ENCODE data around the gene EGFL6. TPM values are rescaled to one million over a fixed set of nuclear protein-coding genes. Genes with fewer than 3 reads are reported as not detected.

Gene EGFL6
- total and polyA plus RNA-seq, 4 donors = 0.02 to 0.23 TPM; not detected in 2

- H3K36me3 ChIP-seq (ENCODE audit: control insufficient read depth in 4 of 4, insufficient read depth in 3 of 4, low read depth in 1 of 4, low read length in 3 of 4) = peaks cover 0 to 6% (median under 1%) of the 10 kb centered on the region in 4 donors
- peak; percentile 75 for TF ChIP-seq ATF3 (IDR thresholded peaks at IDR 0.05)
- TF ChIP-seq FOXA1 (IDR thresholded peaks at IDR 0.05) = no peak
- peak; percentile 71 for TF ChIP-seq TAF1 (conservative IDR thresholded peaks at IDR 0.05)
- peak; percentile 8 to 16 for TF ChIP-seq RAD21 (IDR thresholded peaks at IDR 0.05)
- peak in 1 of 2 donors; percentile 85 for TF ChIP-seq GABPA (IDR thresholded peaks at IDR 0.05 in 1 of 2, conservative IDR thresholded peaks at IDR 0.05 in 1 of 2)
- TF ChIP-seq, protein P1, sequence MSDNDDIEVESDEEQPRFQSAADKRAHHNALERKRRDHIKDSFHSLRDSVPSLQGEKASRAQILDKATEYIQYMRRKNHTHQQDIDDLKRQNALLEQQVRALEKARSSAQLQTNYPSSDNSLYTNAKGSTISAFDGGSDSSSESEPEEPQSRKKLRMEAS (IDR thresholded peaks at IDR 0.05) = peak; percentile 46
- TF ChIP-seq, protein P2, sequence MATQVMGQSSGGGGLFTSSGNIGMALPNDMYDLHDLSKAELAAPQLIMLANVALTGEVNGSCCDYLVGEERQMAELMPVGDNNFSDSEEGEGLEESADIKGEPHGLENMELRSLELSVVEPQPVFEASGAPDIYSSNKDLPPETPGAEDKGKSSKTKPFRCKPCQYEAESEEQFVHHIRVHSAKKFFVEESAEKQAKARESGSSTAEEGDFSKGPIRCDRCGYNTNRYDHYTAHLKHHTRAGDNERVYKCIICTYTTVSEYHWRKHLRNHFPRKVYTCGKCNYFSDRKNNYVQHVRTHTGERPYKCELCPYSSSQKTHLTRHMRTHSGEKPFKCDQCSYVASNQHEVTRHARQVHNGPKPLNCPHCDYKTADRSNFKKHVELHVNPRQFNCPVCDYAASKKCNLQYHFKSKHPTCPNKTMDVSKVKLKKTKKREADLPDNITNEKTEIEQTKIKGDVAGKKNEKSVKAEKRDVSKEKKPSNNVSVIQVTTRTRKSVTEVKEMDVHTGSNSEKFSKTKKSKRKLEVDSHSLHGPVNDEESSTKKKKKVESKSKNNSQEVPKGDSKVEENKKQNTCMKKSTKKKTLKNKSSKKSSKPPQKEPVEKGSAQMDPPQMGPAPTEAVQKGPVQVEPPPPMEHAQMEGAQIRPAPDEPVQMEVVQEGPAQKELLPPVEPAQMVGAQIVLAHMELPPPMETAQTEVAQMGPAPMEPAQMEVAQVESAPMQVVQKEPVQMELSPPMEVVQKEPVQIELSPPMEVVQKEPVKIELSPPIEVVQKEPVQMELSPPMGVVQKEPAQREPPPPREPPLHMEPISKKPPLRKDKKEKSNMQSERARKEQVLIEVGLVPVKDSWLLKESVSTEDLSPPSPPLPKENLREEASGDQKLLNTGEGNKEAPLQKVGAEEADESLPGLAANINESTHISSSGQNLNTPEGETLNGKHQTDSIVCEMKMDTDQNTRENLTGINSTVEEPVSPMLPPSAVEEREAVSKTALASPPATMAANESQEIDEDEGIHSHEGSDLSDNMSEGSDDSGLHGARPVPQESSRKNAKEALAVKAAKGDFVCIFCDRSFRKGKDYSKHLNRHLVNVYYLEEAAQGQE (IDR thresholded peaks at IDR 0.05) = peak; percentile 70
- no peak for TF ChIP-seq HNF4G (IDR thresholded peaks at IDR 0.05)
- TF ChIP-seq JUND (IDR thresholded peaks at IDR 0.05) = peak; percentile 96 to 97
- TF ChIP-seq YY1 (IDR thresholded peaks at IDR 0.05) = peak; percentile 97
- TF ChIP-seq NR2F2 (IDR thresholded peaks at IDR 0.05) = peak; percentile 28
- TF ChIP-seq HNF4A (conservative IDR thresholded peaks at IDR 0.05) = no peak
- TF ChIP-seq, protein P3, sequence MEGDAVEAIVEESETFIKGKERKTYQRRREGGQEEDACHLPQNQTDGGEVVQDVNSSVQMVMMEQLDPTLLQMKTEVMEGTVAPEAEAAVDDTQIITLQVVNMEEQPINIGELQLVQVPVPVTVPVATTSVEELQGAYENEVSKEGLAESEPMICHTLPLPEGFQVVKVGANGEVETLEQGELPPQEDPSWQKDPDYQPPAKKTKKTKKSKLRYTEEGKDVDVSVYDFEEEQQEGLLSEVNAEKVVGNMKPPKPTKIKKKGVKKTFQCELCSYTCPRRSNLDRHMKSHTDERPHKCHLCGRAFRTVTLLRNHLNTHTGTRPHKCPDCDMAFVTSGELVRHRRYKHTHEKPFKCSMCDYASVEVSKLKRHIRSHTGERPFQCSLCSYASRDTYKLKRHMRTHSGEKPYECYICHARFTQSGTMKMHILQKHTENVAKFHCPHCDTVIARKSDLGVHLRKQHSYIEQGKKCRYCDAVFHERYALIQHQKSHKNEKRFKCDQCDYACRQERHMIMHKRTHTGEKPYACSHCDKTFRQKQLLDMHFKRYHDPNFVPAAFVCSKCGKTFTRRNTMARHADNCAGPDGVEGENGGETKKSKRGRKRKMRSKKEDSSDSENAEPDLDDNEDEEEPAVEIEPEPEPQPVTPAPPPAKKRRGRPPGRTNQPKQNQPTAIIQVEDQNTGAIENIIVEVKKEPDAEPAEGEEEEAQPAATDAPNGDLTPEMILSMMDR (IDR thresholded peaks at IDR 0.05; ENCODE audit: low read depth, low read length, missing input control) = no peak
- peak; percentile 60 for TF ChIP-seq ZBTB33 (IDR thresholded peaks at IDR 0.05)
- no peak for TF ChIP-seq RXRA (IDR thresholded peaks at IDR 0.05)
- TF ChIP-seq FOXA2 (IDR thresholded peaks at IDR 0.05) = no peak
- no peak for TF ChIP-seq EGR1 (IDR thresholded peaks at IDR 0.05; ENCODE audit: low read depth in 2 of 2)
- peak; percentile 63 for TF ChIP-seq SP1 (IDR thresholded peaks at IDR 0.05)
- peak within 1 kb of the TSS; percentile 71 to 91 (median 86) for H3K4me3 ChIP-seq (ENCODE audit: low read depth in 1 of 3, low read length in 3 of 3)
- peak; percentile 90 for DNase-seq (ENCODE audit: low spot score)
- H3K9me3 ChIP-seq (ENCODE audit: control insufficient read depth in 4 of 4, low read length in 3 of 4) = no peaks in the 10 kb centered on the region
- WGBS = under 1% methylated on average over 54 of the region's 54 CpGs
- peak within 1 kb of the TSS; percentile 21 to 71 for H3K9ac ChIP-seq (ENCODE audit: low read depth in 1 of 2, low read length in 2 of 2)
- H3K4me1 ChIP-seq (ENCODE audit: control insufficient read depth in 4 of 4, insufficient read depth in 4 of 4, low read length in 3 of 4) = peaks cover 0 to 23% (median 18%) of the 10 kb centered on the region in 4 donors
- peak within 1 kb of the TSS; percentile 87 to 95 for H3K27ac ChIP-seq (ENCODE audit: low read depth in 1 of 2, low read length in 2 of 2)
- no peaks in the 10 kb centered on the region for H3K27me3 ChIP-seq (ENCODE audit: control insufficient read depth in 4 of 4, insufficient read depth in 4 of 4, low read length in 3 of 4)
Observed at GRCh38 chrX:13652850-13653693, 83.7 kb downstream of the EGFL6 start, which contains the start of gene TCEANC. Gene TCEANC, plus strand, starts transcription at chrX:13653141. Its CDS starts 9,368 bp downstream, at chrX:13662509.
